CD4-positive, CD25-positive, alpha-beta regulatory T cell (primary cell): ENCODE measurements around the gene ZBTB33. TPM values are rescaled to one million over a fixed set of nuclear protein-coding genes. Genes with fewer than 3 reads are reported as not detected.

ENCODE experiments used
- ATAC-seq, 2 donors: fragments of 150-1000 bp; cut with Tn5 transposase; one replicate each; pipeline ENCODE4 v1.10.0; 2021; ENCODE audit warnings: low read depth in 2 of 2, moderate number of reproducible peaks in 2 of 2, moderate library complexity in 1 of 2
- DNase-seq, 3 donors: peaks; one replicate each; pipeline versions ENCODE4 v3.0.0 to v3.0.0-alpha.2; 2012 to 2022; ENCODE audit warnings: mixed read lengths in 1 of 3
- H3K27ac ChIP-seq: one replicate; pipeline ENCODE4 v1.7.0; 2013; ENCODE audit warnings: mild to moderate bottlenecking, low read length; ENCODE audit not compliant: insufficient read depth, poor library complexity, severe bottlenecking
- H3K27me3 ChIP-seq: one replicate; pipeline ENCODE4 v1.7.0; 2013; ENCODE audit warnings: low read length; ENCODE audit not compliant: control insufficient read depth, insufficient read depth
- H3K36me3 ChIP-seq: one replicate; pipeline ENCODE4 v1.7.0; 2013; ENCODE audit warnings: mild to moderate bottlenecking, low read length, moderate library complexity; ENCODE audit not compliant: control insufficient read depth, insufficient read depth
- H3K4me1 ChIP-seq: 2 replicates; pipeline ENCODE4 v1.7.0; 2013; ENCODE audit warnings: mild to moderate bottlenecking, low read length; ENCODE audit not compliant: insufficient read depth, control insufficient read depth, poor library complexity, severe bottlenecking
- H3K4me3 ChIP-seq: one replicate; pipeline ENCODE4 v1.7.0; 2013; ENCODE audit warnings: low read depth, mild to moderate bottlenecking, low read length, moderate library complexity
- H3K9me3 ChIP-seq, 2 experiments: 1 replicate in 1 of 2; 2 replicates in 1 of 2; pipeline ENCODE4 v1.7.0; 2013; ENCODE audit warnings: low read length in 2 of 2, mild to moderate bottlenecking in 1 of 2, moderate library complexity in 1 of 2; ENCODE audit not compliant: control insufficient read depth in 2 of 2
- H3K27ac Mint-ChIP-seq, 3 donors: one replicate each; pipeline ENCODE4 v1.8.0; 2020 to 2022; ENCODE audit warnings: mild to moderate bottlenecking in 3 of 3, mixed read lengths in 3 of 3, moderate library complexity in 2 of 3
- H3K27me3 Mint-ChIP-seq: one replicate; pipeline ENCODE4 v1.8.0; 2022; ENCODE audit warnings: mild to moderate bottlenecking, mixed read lengths
- H3K36me3 Mint-ChIP-seq: one replicate; pipeline ENCODE4 v1.8.0; 2020; ENCODE audit warnings: mixed read lengths
- H3K4me1 Mint-ChIP-seq, 4 donors: one replicate each; pipeline ENCODE4 v1.8.0; 2020 to 2022; ENCODE audit warnings: mixed read lengths in 4 of 4, mild to moderate bottlenecking in 1 of 4
- H3K4me3 Mint-ChIP-seq, 4 donors: one replicate each; pipeline ENCODE4 v1.8.0; 2020 to 2022; ENCODE audit warnings: mild to moderate bottlenecking in 4 of 4, mixed read lengths in 4 of 4, moderate library complexity in 3 of 4
- H3K9me3 Mint-ChIP-seq, 7 donors: one replicate each; pipeline ENCODE4 v1.8.0; 2020 to 2022; ENCODE audit warnings: mixed read lengths in 7 of 7, mild to moderate bottlenecking in 3 of 7, moderate library complexity in 2 of 7
- polyA plus RNA-seq, 4 donors: library from polyadenylated mRNA; unstranded; fragments of 300-500 nt; fragmentation: Illumina TruSeq; gene quantifications; one replicate each; pipeline ENCODE4 v1.2.3, GENCODE V29; 2021
- total RNA-seq: library from RNA; stranded (reverse); gene quantifications from one replicate; pipeline ENCODE4 v1.2.3, GENCODE V29; 2022

The ZBTB33 gene
- total and polyA plus RNA-seq, 5 donors from 2014 or later, result 10.5 to 24.5 (median 16.3) TPM

DNA sequence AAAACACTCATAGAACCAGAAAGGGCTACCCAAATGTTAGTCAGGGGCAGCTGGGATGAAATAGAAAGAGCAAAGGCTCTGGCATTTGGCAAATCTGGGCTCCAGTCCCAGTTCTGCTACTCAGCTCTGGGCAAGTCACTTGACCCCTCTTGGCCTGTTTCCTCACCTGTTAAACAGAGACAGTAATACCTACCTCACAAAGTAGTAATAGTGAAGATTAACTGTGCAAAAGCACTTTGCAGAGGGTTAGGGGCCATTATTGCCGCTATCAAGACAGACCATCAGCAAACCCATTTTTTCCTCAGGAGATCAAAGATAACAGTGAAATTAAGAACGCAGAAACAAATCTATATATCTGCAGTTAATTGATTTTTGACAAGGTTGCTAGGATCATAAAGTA is 20.6 kb downstream of the ZBTB33 start:
- H3K4me3 ChIP-seq, result no peak overlapping the region
- H3K9me3 ChIP-seq, result no peaks in the 10 kb centered on the region
- H3K27ac Mint-ChIP-seq, result no peak overlapping the region
- no peak overlapping the region for H3K27ac ChIP-seq
- H3K36me3 ChIP-seq, result no peaks in the 10 kb centered on the region
- ATAC-seq (no peak), DNase-seq (no peak)
- H3K27me3 ChIP-seq, result no peaks in the 10 kb centered on the region
- no peaks in the 10 kb centered on the region for H3K9me3 Mint-ChIP-seq
- peaks cover 22% of the 10 kb centered on the region for H3K27me3 Mint-ChIP-seq
- no peaks in the 10 kb centered on the region for H3K4me1 ChIP-seq
- no peaks in the 10 kb centered on the region for H3K36me3 Mint-ChIP-seq
- no peak overlapping the region for H3K4me3 Mint-ChIP-seq
- H3K4me1 Mint-ChIP-seq, result peaks cover 0 to 9% (median 6%) of the 10 kb centered on the region in 4 donors

DNA sequence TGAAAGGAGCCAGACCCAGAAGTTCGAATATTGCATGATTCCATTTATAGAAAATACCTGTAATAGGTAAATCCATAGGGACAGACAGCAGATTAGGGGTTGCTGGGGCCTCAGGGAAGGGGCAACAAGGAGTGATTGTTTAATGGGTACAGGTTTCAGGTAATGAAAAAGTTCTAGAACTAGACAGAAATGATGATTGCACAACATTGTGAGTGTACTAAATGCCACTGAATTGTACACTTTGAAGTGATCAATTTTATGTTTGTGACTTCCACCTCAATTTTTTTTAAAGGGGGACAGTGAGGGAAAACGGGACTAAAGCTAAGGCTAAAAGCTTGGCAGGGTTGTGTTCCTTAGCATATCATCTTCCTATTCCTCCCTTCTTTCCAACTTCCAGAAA is 23.5 kb downstream of the ZBTB33 start:
- Mint-ChIP-seq H3K4me3 (no peak overlapping the region), H3K36me3 (no peaks in the 10 kb centered on the region), H3K27me3 (peaks cover 22% of the 10 kb centered on the region), H3K27ac (no peak overlapping the region), H3K9me3 (no peaks in the 10 kb centered on the region), H3K4me1 (peaks cover 0 to 8% (median 6%) of the 10 kb centered on the region in 4 donors)
- Histone ChIP-seq H3K36me3 (no peaks in the 10 kb centered on the region), H3K27me3 (no peaks in the 10 kb centered on the region), H3K9me3 (no peaks in the 10 kb centered on the region), H3K27ac (no peak overlapping the region), H3K4me3 (no peak overlapping the region), H3K4me1 (no peaks in the 10 kb centered on the region)
- DNase-seq, result no peak
- no peak for ATAC-seq

DNA sequence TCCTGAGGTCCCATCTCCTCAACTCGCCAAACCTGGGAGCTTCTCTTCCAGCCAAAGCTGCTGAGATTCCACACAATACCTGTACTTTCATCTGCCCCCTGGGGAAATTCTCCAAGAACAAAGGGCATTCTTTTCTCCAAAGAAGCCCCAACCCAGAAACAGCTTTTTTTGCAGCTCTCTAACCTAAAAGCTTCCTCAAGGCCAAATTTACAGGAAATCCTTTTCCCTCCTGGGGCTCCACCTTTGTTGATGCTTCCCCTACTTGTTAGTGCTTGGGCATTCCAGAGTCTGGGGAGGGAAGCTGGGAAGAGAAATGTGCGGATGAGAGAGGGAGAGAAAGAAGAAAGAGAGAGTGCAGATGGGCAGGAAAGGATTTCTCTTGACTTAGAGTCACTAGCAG is 24.3 kb downstream of the ZBTB33 start:
- no peak for DNase-seq
- no peaks in the 10 kb centered on the region for H3K9me3 Mint-ChIP-seq

DNA sequence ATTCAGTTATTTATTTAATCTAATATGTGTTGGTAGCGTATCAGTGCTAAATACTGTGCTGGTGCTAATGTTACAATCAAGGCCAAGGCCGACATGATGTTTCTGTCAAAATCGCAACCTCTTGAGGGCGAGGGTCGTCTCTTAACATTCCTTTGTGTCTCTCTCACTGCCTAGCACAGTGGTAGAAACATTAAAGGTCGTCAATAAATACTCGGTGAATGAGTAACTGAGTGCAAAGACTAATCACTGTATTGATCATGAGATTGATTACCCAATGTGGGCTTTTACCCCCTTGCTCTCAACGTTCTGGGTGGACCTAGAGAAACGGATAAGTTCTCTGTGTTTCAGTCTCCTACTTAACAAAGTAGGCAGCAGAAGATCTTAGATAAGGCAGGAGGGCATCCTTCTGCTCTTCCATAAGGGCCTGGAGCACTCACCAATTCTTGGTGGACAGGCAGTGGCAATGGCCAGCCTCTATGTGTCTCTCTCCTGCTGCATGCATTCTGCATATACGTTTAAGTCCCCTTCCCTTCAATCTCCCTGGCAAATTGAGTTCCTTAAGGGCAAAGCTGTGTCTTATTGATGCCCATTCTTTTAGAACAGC is 30.5 kb downstream of the ZBTB33 start:
- H3K4me1 Mint-ChIP-seq, result no peaks in the 10 kb centered on the region
- DNase-seq (no peak), ATAC-seq (no peak)
- H3K27me3 Mint-ChIP-seq, result peaks cover 15% of the 10 kb centered on the region
- Histone ChIP-seq H3K4me1 (no peaks in the 10 kb centered on the region), H3K4me3 (no peak overlapping the region), H3K36me3 (no peaks in the 10 kb centered on the region), H3K27ac (no peak overlapping the region), H3K9me3 (no peaks in the 10 kb centered on the region), H3K27me3 (no peaks in the 10 kb centered on the region)
- H3K36me3 Mint-ChIP-seq, result no peaks in the 10 kb centered on the region
- H3K4me3 Mint-ChIP-seq, result no peak overlapping the region
- no peak overlapping the region for H3K27ac Mint-ChIP-seq
- H3K9me3 Mint-ChIP-seq, result peaks cover 0 to 6% (median 0%) of the 10 kb centered on the region in 7 donors

More for the DNA sequence above, 24.3 kb downstream of the ZBTB33 start:
- Histone ChIP-seq H3K4me1 (no peaks in the 10 kb centered on the region), H3K9me3 (no peaks in the 10 kb centered on the region), H3K27me3 (no peaks in the 10 kb centered on the region), H3K27ac (no peak overlapping the region), H3K36me3 (no peaks in the 10 kb centered on the region), H3K4me3 (no peak overlapping the region)
- Mint-ChIP-seq H3K36me3 (no peaks in the 10 kb centered on the region), H3K4me1 (peaks cover 0 to 1% (median under 1%) of the 10 kb centered on the region in 4 donors), H3K27me3 (peaks cover 22% of the 10 kb centered on the region), H3K4me3 (no peak overlapping the region), H3K27ac (no peak overlapping the region)
- ATAC-seq, result no peak

DNA sequence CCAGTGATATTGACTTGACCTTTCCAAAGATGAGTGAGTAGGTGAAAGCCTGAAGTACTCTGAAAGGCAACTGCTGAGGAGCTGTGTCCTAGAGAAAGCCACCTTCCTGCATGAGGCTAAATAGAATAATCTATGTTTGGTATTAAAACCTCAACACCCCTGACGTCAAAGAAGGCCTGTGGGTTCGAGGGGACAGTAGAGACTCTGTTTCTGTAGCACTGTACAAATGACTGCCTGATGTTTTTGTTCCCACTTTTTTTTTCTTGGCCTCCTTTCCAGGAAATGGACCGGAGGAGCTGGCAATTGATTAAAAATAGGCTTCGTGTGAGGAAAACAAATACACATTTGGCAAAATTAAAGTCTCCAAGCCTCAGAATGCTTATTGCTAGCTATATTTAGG is 31.1 kb downstream of the ZBTB33 start:
- no peaks in the 10 kb centered on the region for H3K36me3 ChIP-seq
- H3K9me3 ChIP-seq, result no peaks in the 10 kb centered on the region
- Mint-ChIP-seq H3K4me1 (no peaks in the 10 kb centered on the region), H3K9me3 (peaks cover 0 to 6% (median 0%) of the 10 kb centered on the region in 7 donors), H3K27ac (no peak overlapping the region), H3K4me3 (no peak overlapping the region), H3K36me3 (no peaks in the 10 kb centered on the region), H3K27me3 (peaks cover 14% of the 10 kb centered on the region)
- no peak for DNase-seq
- no peaks in the 10 kb centered on the region for H3K4me1 ChIP-seq
- no peak overlapping the region for H3K27ac ChIP-seq
- no peak overlapping the region for H3K4me3 ChIP-seq
- H3K27me3 ChIP-seq, result no peaks in the 10 kb centered on the region
- ATAC-seq, result no peak

DNA sequence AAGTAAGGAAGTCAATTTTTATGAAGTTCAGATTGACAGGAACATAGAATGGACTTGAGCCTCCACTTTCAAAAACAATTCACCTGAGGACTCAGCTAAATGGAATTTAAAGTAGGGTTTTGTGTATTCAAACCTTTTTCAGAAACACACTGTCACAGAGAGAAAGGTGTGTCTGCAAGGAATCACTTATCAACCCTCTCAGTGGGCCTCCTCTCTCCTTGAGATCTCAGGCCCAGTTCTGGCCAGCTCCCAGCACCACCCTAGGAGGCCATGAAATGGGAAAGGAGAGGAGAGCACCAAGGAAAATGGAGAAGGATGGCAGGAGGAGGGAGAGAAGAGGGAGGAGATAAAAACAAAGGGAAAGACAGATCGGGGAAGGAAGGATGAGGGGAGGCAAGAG is 32.1 kb downstream of the ZBTB33 start:
- Mint-ChIP-seq H3K4me1 (no peaks in the 10 kb centered on the region), H3K4me3 (no peak overlapping the region), H3K36me3 (no peaks in the 10 kb centered on the region), H3K27me3 (peaks cover 14% of the 10 kb centered on the region), H3K9me3 (peaks cover 0 to 6% (median 0%) of the 10 kb centered on the region in 7 donors), H3K27ac (no peak overlapping the region)
- Histone ChIP-seq H3K4me3 (no peak overlapping the region), H3K4me1 (no peaks in the 10 kb centered on the region), H3K27ac (no peak overlapping the region), H3K27me3 (no peaks in the 10 kb centered on the region), H3K36me3 (no peaks in the 10 kb centered on the region), H3K9me3 (no peaks in the 10 kb centered on the region)
- DNase-seq (no peak), ATAC-seq (no peak)

DNA sequence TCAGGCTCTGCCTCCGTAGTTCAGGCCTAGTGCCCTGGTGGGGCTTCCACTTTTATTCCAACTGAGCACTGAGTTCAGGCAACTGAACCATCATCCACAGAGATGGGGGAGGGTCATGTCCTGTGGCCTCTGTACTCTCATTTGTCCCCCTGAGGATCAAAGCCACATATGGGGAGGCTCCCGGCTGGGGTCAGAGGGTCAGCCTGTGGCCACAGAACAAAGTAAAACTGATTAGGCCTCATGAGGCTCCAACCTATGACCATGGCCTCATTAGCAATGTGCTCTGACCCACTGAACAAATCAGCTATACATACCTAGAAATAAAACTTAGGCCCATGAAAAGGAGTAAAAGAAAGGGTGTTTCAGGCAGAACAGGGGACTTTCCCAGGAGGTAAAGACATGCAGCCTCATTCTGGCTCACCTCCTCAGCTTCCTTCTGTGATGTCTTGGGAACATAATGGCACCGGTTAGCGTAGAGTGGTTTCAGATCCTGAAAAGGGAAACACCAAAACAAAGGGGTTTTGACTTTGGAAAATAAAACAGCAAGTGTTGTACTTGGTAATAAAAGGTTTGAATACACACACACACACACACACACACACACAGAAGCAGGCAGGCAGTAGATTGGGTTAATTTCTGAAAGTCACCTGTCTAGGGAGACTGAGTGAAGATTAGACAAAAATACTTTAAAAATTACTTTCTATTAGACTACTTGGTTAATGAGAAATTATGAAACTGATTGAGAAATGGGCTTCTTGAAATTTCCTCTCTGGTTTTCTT is 36.3 kb downstream of the ZBTB33 start:
- Mint-ChIP-seq H3K27ac (no peak overlapping the region), H3K9me3 (peaks cover 0 to 6% (median 0%) of the 10 kb centered on the region in 7 donors), H3K4me3 (no peak overlapping the region), H3K36me3 (no peaks in the 10 kb centered on the region), H3K4me1 (no peaks in the 10 kb centered on the region), H3K27me3 (peaks cover 9% of the 10 kb centered on the region)
- no peaks in the 10 kb centered on the region for H3K9me3 ChIP-seq
- no peak overlapping the region for H3K4me3 ChIP-seq
- H3K36me3 ChIP-seq, result no peaks in the 10 kb centered on the region
- no peak for ATAC-seq
- H3K27me3 ChIP-seq, result no peaks in the 10 kb centered on the region
- H3K27ac ChIP-seq, result no peak overlapping the region
- DNase-seq, result no peak
- H3K4me1 ChIP-seq, result no peaks in the 10 kb centered on the region
